H9 (cell line): ENCODE data around the gene FAM78A. TPM values are rescaled to one million over a fixed set of nuclear protein-coding genes. Genes with fewer than 3 reads are reported as not detected.

ENCODE experiments used
- DNase-seq: peaks from one replicate; pipeline ENCODE4 v3.0.0-alpha.2; 2017
- H2AFZ ChIP-seq: one replicate; pipeline ENCODE4 v1.6.1; 2013; ENCODE audit warnings: mild to moderate bottlenecking, low read length, control low read depth, moderate library complexity
- H2AK5ac ChIP-seq: 2 replicates; pipeline ENCODE4 v1.6.1; 2013; ENCODE audit warnings: low read length, control low read depth, mixed read lengths; ENCODE audit not compliant: insufficient read length
- H2BK120ac ChIP-seq: one replicate; pipeline ENCODE4 v1.6.1; 2013; ENCODE audit warnings: low read depth, mild to moderate bottlenecking, low read length, control low read depth, inconsistent platforms; ENCODE audit not compliant: poor library complexity, severe bottlenecking
- H2BK12ac ChIP-seq: 2 replicates; pipeline ENCODE4 v1.6.1; 2013; ENCODE audit warnings: low read length, control low read depth, mixed read lengths, low read depth; ENCODE audit not compliant: insufficient read length
- H2BK15ac ChIP-seq: 2 replicates; pipeline ENCODE4 v1.6.1; 2013; ENCODE audit warnings: low read depth, low read length, control low read depth
- H2BK20ac ChIP-seq: one replicate; pipeline ENCODE4 v1.6.1; 2013; ENCODE audit warnings: low read depth, mild to moderate bottlenecking, low read length, control low read depth, inconsistent platforms; ENCODE audit not compliant: poor library complexity, severe bottlenecking
- H2BK5ac ChIP-seq: 2 replicates; pipeline ENCODE4 v1.6.1; 2013; ENCODE audit warnings: low read length, control low read depth, mixed read lengths; ENCODE audit not compliant: insufficient read length
- H3K14ac ChIP-seq: 2 replicates; pipeline ENCODE4 v1.6.1; 2013; ENCODE audit warnings: low read length, control low read depth; ENCODE audit not compliant: insufficient read depth
- H3K18ac ChIP-seq: 2 replicates; pipeline ENCODE4 v1.6.1; 2013; ENCODE audit warnings: low read depth, mild to moderate bottlenecking, mixed read lengths, low read length, control low read depth; ENCODE audit not compliant: insufficient read length
- H3K23ac ChIP-seq: 2 replicates; pipeline ENCODE4 v1.6.1; 2013; ENCODE audit warnings: low read length, control low read depth, mixed read lengths, low read depth; ENCODE audit not compliant: insufficient read length
- H3K23me2 ChIP-seq: 2 replicates; pipeline ENCODE4 v1.6.1; 2013; ENCODE audit warnings: low read depth, mild to moderate bottlenecking, mixed read lengths, low read length, control low read depth; ENCODE audit not compliant: insufficient read length, poor library complexity, severe bottlenecking
- H3K27ac ChIP-seq: 2 replicates; pipeline ENCODE4 v1.5.1; 2013; ENCODE audit warnings: low read length, control low read depth, mixed read lengths, low read depth; ENCODE audit not compliant: insufficient read length
- H3K27me3 ChIP-seq: 2 replicates; pipeline ENCODE4 v1.6.1; 2013; ENCODE audit warnings: low read length, control low read depth, inconsistent platforms; ENCODE audit not compliant: insufficient read depth
- H3K4ac ChIP-seq: 2 replicates; pipeline ENCODE4 v1.6.1; 2013; ENCODE audit warnings: low read depth, mild to moderate bottlenecking, control low read depth, inconsistent platforms, low read length, moderate library complexity
- H3K4me1 ChIP-seq: 2 replicates; pipeline ENCODE4 v1.6.1; 2013; ENCODE audit warnings: low read length, control low read depth, inconsistent platforms; ENCODE audit not compliant: insufficient read depth
- H3K4me2 ChIP-seq: 2 replicates; pipeline ENCODE4 v1.6.1; 2013; ENCODE audit warnings: low read length, control low read depth, mixed read lengths; ENCODE audit not compliant: insufficient read length, insufficient read depth
- H3K56ac ChIP-seq: 2 replicates; pipeline ENCODE4 v1.6.1; 2013; ENCODE audit warnings: low read depth, mild to moderate bottlenecking, mixed read lengths, low read length, control low read depth; ENCODE audit not compliant: insufficient read length
- H3K79me1 ChIP-seq: 2 replicates; pipeline ENCODE4 v1.6.1; 2013; ENCODE audit warnings: low read depth, mild to moderate bottlenecking, moderate library complexity, low read length, control low read depth, inconsistent platforms; ENCODE audit not compliant: insufficient read depth, poor library complexity, severe bottlenecking
- H3K79me2 ChIP-seq: 2 replicates; pipeline ENCODE4 v1.6.1; 2013; ENCODE audit warnings: low read length, control low read depth, inconsistent platforms; ENCODE audit not compliant: insufficient read depth
- H3K9ac ChIP-seq: 2 replicates; pipeline ENCODE4 v1.6.1; 2013; ENCODE audit warnings: low read length, control low read depth, mixed read lengths; ENCODE audit not compliant: insufficient read length; ENCODE audit errors: extremely low read depth
- H3K9me3 ChIP-seq: one replicate; pipeline ENCODE4 v1.6.1; 2013; ENCODE audit warnings: low read depth, low read length, inconsistent platforms; ENCODE audit not compliant: control insufficient read depth
- H3T11ph ChIP-seq: one replicate; pipeline ENCODE4 v1.6.1; 2013; ENCODE audit warnings: mild to moderate bottlenecking, low read length, control low read depth, inconsistent platforms
- H4K20me1 ChIP-seq: one replicate; pipeline ENCODE4 v1.6.1; 2013; ENCODE audit not compliant: control insufficient read depth, insufficient read length, insufficient read depth
- H4K5ac ChIP-seq: 2 replicates; pipeline ENCODE4 v1.6.1; 2013; ENCODE audit warnings: low read depth, mild to moderate bottlenecking, mixed read lengths, low read length, control low read depth; ENCODE audit not compliant: insufficient read length
- H4K8ac ChIP-seq: replicated peaks from 2 replicates; pipeline ENCODE4 v1.6.1; 2013; ENCODE audit warnings: low read length, control low read depth, mixed read lengths, low read depth; ENCODE audit not compliant: insufficient read length
- H4K91ac ChIP-seq: 2 replicates; pipeline ENCODE4 v1.6.1; 2013; ENCODE audit warnings: low read depth, mild to moderate bottlenecking, moderate library complexity, mixed read lengths, low read length, control low read depth; ENCODE audit not compliant: insufficient read length
- H3K27ac Mint-ChIP-seq, 3 experiments: 2 replicates in 2 of 3; 3 replicates in 1 of 3; pipeline ENCODE4 v1.8.0; 2020 to 2021; ENCODE audit warnings: mixed read lengths in 3 of 3, mild to moderate bottlenecking in 1 of 3, moderate library complexity in 1 of 3
- H3K27me3 Mint-ChIP-seq: 2 replicates; pipeline ENCODE4 v1.8.0; 2021; ENCODE audit warnings: low read depth, mild to moderate bottlenecking, moderate library complexity, mixed read lengths
- H3K36me3 Mint-ChIP-seq, 3 experiments: 2 replicates in 2 of 3; 3 replicates in 1 of 3; pipeline ENCODE4 v1.8.0; 2020 to 2021; ENCODE audit warnings: low read depth in 3 of 3, mixed read lengths in 3 of 3; ENCODE audit not compliant: insufficient read depth in 1 of 3
- H3K4me1 Mint-ChIP-seq, 2 experiments: 2 replicates each; pipeline ENCODE4 v1.8.0; 2020; ENCODE audit warnings: mixed read lengths in 2 of 2
- H3K4me3 Mint-ChIP-seq, 2 experiments: 2 replicates in 1 of 2; 3 replicates in 1 of 2; pipeline ENCODE4 v1.8.0; 2020 to 2021; ENCODE audit warnings: mild to moderate bottlenecking in 2 of 2, mixed read lengths in 2 of 2, moderate library complexity in 1 of 2
- H3K9me3 Mint-ChIP-seq, 2 experiments: 2 replicates in 1 of 2; 3 replicates in 1 of 2; pipeline ENCODE4 v1.8.0; 2020; ENCODE audit warnings: mild to moderate bottlenecking in 2 of 2, mixed read lengths in 2 of 2, moderate library complexity in 1 of 2
- WGBS: extraction: QIAGEN DNeasy Blood & Tissue Kit; methylation state at CpG from one replicate; pipeline ENCODE4 v1.1.7; 2013; ENCODE audit warnings: missing lambda C conversion rate, low lambda C conversion rate, mixed read lengths; ENCODE audit not compliant: insufficient read length; ENCODE audit errors: extremely low coverage; 5-methylcytosine and 5-hydroxymethylcytosine counted together
- total RNA-seq: library from RNA; stranded (reverse); gene quantifications from 2 replicates; pipeline ENCODE4 v1.2.1, GENCODE V29; 2021
- TF ChIP-seq, protein P1 (sequence below): fragments of 200-600 bp; sonication (generic); conservative IDR thresholded peaks from 3 replicates; pipeline ENCODE4 v1.8.0; 2021; ENCODE audit warnings: antibody characterized with exemption, mild to moderate bottlenecking

FAM78A gene
- total RNA-seq, 1 experiment from 2014 or later = 1.9 TPM

- Histone ChIP-seq H3K79me2 (no peaks in the 10 kb centered on the region), H4K20me1 (no peaks in the 10 kb centered on the region), H3K14ac (no peak overlapping the region; the same call in 1 of the 2 replicates), H3K9ac (no peak overlapping the region), H2BK120ac (no peak overlapping the region), H2BK5ac (no peak overlapping the region), H4K5ac (no peak overlapping the region), H2BK20ac (no peak overlapping the region), H3K56ac (no peak overlapping the region), H3K4me1 (no peaks in the 10 kb centered on the region; the same call in 1 of the 2 replicates), H3K27me3 (no peaks in the 10 kb centered on the region), H3K23ac (no peak overlapping the region), H3K18ac (no peak overlapping the region), H3K9me3 (no peaks in the 10 kb centered on the region), H2BK12ac (no peak overlapping the region), H3K27ac (no peak overlapping the region), H2AK5ac (no peak overlapping the region), H4K8ac (no peak overlapping the region), H3T11ph (no peak overlapping the region), H2BK15ac (no peak overlapping the region), H3K23me2 (peaks cover 5% of the 10 kb centered on the region), H4K91ac (no peak overlapping the region), H2AFZ (no peak overlapping the region), H3K4ac (no peak overlapping the region), H3K79me1 (no peaks in the 10 kb centered on the region), H3K4me2 (no peak overlapping the region)
- no peak for DNase-seq
- Mint-ChIP-seq H3K4me1 (peaks cover 9 to 24% of the 10 kb centered on the region in 2 experiments), H3K36me3 (peaks cover 0 to 4% (median 3%) of the 10 kb centered on the region in 3 experiments; a peak in 4 of 7 replicates), H3K4me3 (no peak overlapping the region), H3K27me3 (no peaks in the 10 kb centered on the region), H3K9me3 (no peaks in the 10 kb centered on the region), H3K27ac (peak overlapping the region in 1 of 3 experiments; percentile 57; a peak in 2 of 7 replicates)
- TF ChIP-seq, protein P1, sequence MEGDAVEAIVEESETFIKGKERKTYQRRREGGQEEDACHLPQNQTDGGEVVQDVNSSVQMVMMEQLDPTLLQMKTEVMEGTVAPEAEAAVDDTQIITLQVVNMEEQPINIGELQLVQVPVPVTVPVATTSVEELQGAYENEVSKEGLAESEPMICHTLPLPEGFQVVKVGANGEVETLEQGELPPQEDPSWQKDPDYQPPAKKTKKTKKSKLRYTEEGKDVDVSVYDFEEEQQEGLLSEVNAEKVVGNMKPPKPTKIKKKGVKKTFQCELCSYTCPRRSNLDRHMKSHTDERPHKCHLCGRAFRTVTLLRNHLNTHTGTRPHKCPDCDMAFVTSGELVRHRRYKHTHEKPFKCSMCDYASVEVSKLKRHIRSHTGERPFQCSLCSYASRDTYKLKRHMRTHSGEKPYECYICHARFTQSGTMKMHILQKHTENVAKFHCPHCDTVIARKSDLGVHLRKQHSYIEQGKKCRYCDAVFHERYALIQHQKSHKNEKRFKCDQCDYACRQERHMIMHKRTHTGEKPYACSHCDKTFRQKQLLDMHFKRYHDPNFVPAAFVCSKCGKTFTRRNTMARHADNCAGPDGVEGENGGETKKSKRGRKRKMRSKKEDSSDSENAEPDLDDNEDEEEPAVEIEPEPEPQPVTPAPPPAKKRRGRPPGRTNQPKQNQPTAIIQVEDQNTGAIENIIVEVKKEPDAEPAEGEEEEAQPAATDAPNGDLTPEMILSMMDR = no peak
- no CpG with 5 or more reads among the region's 33 CpGs for WGBS
These were observed 15.4 kb downstream of the FAM78A start for GRCh38 chr9:131260751-131261452.
